Fibroblast of lung (primary cell): ENCODE measurements around the gene BDH1. TPM values are rescaled to one million over a fixed set of nuclear protein-coding genes. Genes with fewer than 3 reads are reported as not detected.

Source experiments
- DNase-seq, 2 donors: peaks; one replicate each; pipeline versions ENCODE4 v3.0.0 to v3.0.0-alpha.2; 2010; ENCODE audit warnings: low read depth in 2 of 2
- H2AFZ ChIP-seq: 2 replicates; pipeline ENCODE4 v1.5.1; 2012; ENCODE audit warnings: low read length, control low read depth, inconsistent platforms
- H3K27ac ChIP-seq: 2 replicates; pipeline ENCODE4 v1.5.1; 2011; ENCODE audit warnings: low read length, control low read depth; ENCODE audit not compliant: insufficient read depth
- H3K27me3 ChIP-seq: 2 replicates; pipeline ENCODE4 v1.5.1; 2011; ENCODE audit warnings: mild to moderate bottlenecking, low read length; ENCODE audit not compliant: control insufficient read depth, insufficient read depth
- H3K36me3 ChIP-seq: 2 replicates; pipeline ENCODE4 v1.5.1; 2011; ENCODE audit warnings: low read length; ENCODE audit not compliant: control insufficient read depth, insufficient read depth
- H3K4me1 ChIP-seq: 2 replicates; pipeline ENCODE4 v1.5.1; 2011; ENCODE audit warnings: low read length; ENCODE audit not compliant: control insufficient read depth, insufficient read depth; ENCODE audit errors: extremely low read depth
- H3K4me2 ChIP-seq: 2 replicates; pipeline ENCODE4 v1.5.1; 2011; ENCODE audit warnings: low read length, control low read depth; ENCODE audit not compliant: insufficient read depth; ENCODE audit errors: extremely low read depth
- H3K4me3 ChIP-seq, 4 experiments: fragments of 200-600 bp in 1 of 4; sonication (generic) in 1 of 4; replicated peaks in 1 of 4; 2 replicates each; pipeline ENCODE4 v1.5.1; 2011 to 2016; ENCODE audit warnings: low read length in 4 of 4, low read depth in 3 of 4, mild to moderate bottlenecking in 3 of 4, control low read depth in 2 of 4, inconsistent platforms in 1 of 4, mixed read lengths in 1 of 4; ENCODE audit not compliant: insufficient read depth in 1 of 4; ENCODE audit errors: control extremely low read depth in 1 of 4
- H3K79me2 ChIP-seq: 2 replicates; pipeline ENCODE4 v1.5.1; 2012; ENCODE audit warnings: mild to moderate bottlenecking, low read length, inconsistent platforms; ENCODE audit not compliant: control insufficient read depth, insufficient read depth
- H3K9ac ChIP-seq: 2 replicates; pipeline ENCODE4 v1.5.1; 2011; ENCODE audit warnings: mild to moderate bottlenecking, low read length, control low read depth; ENCODE audit not compliant: insufficient read depth
- H3K9me3 ChIP-seq: 2 replicates; pipeline ENCODE4 v1.5.1; 2012; ENCODE audit warnings: low read depth, low read length; ENCODE audit not compliant: control insufficient read depth, insufficient read depth
- H4K20me1 ChIP-seq: 2 replicates; pipeline ENCODE4 v1.5.1; 2011; ENCODE audit warnings: low read length; ENCODE audit not compliant: control insufficient read depth, insufficient read depth; ENCODE audit errors: extremely low read depth
- EZH2 ChIP-seq: IDR thresholded peaks from 2 replicates; pipeline ENCODE4 v1.5.1; 2012; ENCODE audit warnings: low read length, control low read depth, mild to moderate bottlenecking; ENCODE audit errors: missing control alignments
- polyA plus RNA-seq, 2 donors: library from polyadenylated mRNA; depleted of rRNA in 1 of 2; stranded (reverse) in 1 of 2; unstranded in 1 of 2; fragments of >200 nt; gene quantifications; 2 replicates each; pipeline ENCODE4 v1.2.1, GENCODE V29; 2011 to 2012; ENCODE audit warnings: missing spikeins in 1 of 2
- total RNA-seq: library from RNA; depleted of rRNA; stranded (reverse); fragments of >200 nt; gene quantifications from 2 replicates; pipeline ENCODE4 v1.2.1, GENCODE V29; 2014
- TF ChIP-seq, protein P1 (sequence below), 2 donors: IDR thresholded peaks in 1 of 2; conservative IDR thresholded peaks in 1 of 2; 1 replicate in 1 of 2; 2 replicates in 1 of 2; pipeline ENCODE4 v1.5.1; 2011 to 2012; ENCODE audit warnings: low read length in 2 of 2, control low read depth in 1 of 2, inconsistent platforms in 1 of 2, low read depth in 1 of 2, mild to moderate bottlenecking in 1 of 2

The BDH1 gene
- total and polyA plus RNA-seq, 2 donors (not counting 1 experiment from before 2014, with no cell fraction given), result 0.66 to 3.1 TPM

DNA sequence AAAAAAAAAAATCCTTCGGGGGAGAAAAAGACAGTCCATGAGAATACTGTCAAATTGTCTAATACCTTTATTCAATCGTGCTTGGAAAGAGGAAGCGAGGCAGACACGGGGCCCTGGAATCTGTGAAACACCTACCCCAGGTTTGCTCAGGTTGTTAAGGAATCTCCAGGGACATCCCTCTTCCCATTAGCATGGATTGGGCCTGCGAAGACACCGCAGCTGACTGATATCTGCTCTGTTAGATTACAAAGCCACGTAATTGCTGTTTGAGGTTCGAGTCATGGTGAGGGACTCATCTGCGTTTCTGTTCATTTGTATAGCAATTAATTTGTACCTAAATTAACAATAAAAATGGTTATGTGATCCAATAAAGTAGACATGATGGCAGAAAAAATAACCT is 91.0 kb downstream of the BDH1 start:
- H3K9me3 ChIP-seq, result no peaks in the 10 kb centered on the region
- H4K20me1 ChIP-seq, result no peaks in the 10 kb centered on the region
- H3K36me3 ChIP-seq, result no peaks in the 10 kb centered on the region
- H3K79me2 ChIP-seq, result no peaks in the 10 kb centered on the region
- H3K27me3 ChIP-seq, result no peaks in the 10 kb centered on the region
- no peak for DNase-seq
- no peak overlapping the region for H2AFZ ChIP-seq
- H3K27ac ChIP-seq, result no peak overlapping the region
- no peak overlapping the region for H3K9ac ChIP-seq
- H3K4me2 ChIP-seq, result no peak overlapping the region
- peaks cover 7% of the 10 kb centered on the region for H3K4me1 ChIP-seq
- TF ChIP-seq, protein P1, sequence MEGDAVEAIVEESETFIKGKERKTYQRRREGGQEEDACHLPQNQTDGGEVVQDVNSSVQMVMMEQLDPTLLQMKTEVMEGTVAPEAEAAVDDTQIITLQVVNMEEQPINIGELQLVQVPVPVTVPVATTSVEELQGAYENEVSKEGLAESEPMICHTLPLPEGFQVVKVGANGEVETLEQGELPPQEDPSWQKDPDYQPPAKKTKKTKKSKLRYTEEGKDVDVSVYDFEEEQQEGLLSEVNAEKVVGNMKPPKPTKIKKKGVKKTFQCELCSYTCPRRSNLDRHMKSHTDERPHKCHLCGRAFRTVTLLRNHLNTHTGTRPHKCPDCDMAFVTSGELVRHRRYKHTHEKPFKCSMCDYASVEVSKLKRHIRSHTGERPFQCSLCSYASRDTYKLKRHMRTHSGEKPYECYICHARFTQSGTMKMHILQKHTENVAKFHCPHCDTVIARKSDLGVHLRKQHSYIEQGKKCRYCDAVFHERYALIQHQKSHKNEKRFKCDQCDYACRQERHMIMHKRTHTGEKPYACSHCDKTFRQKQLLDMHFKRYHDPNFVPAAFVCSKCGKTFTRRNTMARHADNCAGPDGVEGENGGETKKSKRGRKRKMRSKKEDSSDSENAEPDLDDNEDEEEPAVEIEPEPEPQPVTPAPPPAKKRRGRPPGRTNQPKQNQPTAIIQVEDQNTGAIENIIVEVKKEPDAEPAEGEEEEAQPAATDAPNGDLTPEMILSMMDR (conservative IDR thresholded peaks at IDR 0.05 in 1 of 2, IDR thresholded peaks at IDR 0.05 in 1 of 2; ENCODE audit: low read depth in 1 of 2, low read length in 2 of 2), result no peak
- TF ChIP-seq EZH2, result no peak
- H3K4me3 ChIP-seq, result no peak overlapping the region

DNA sequence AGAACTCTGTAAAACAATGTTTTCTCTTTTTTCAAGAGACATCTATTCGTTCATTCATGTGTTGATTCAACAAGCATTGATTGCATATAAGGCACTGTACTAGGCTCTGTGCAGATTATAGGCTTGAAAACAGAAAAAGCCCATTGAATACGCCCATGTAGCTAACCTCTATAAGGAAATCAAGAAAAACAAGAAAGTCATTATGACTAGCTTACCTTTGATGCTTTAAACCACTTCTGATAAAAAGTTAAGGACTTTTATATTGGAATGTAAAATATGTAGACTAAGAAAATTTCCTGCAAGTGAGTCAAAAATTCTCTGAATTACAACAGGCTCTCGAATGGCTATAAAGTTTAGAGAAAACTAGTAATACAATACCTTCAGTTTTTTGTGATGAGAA is 92.5 kb downstream of the BDH1 start:
- no peak overlapping the region for H3K4me3 ChIP-seq
- no peaks in the 10 kb centered on the region for H4K20me1 ChIP-seq
- TF ChIP-seq, protein P1 (conservative IDR thresholded peaks at IDR 0.05 in 1 of 2, IDR thresholded peaks at IDR 0.05 in 1 of 2; ENCODE audit: low read depth in 1 of 2, low read length in 2 of 2), result no peak
- no peak for TF ChIP-seq EZH2
- no peaks in the 10 kb centered on the region for H3K9me3 ChIP-seq
- no peaks in the 10 kb centered on the region for H3K27me3 ChIP-seq
- no peaks in the 10 kb centered on the region for H3K36me3 ChIP-seq
- H2AFZ ChIP-seq, result no peak overlapping the region
- no peaks in the 10 kb centered on the region for H3K79me2 ChIP-seq
- no peak overlapping the region for H3K27ac ChIP-seq
- DNase-seq, result peak in 1 of 2 donors; percentile 78
- H3K4me1 ChIP-seq, result peaks cover 7% of the 10 kb centered on the region
- no peak overlapping the region for H3K4me2 ChIP-seq
- no peak overlapping the region for H3K9ac ChIP-seq

DNA sequence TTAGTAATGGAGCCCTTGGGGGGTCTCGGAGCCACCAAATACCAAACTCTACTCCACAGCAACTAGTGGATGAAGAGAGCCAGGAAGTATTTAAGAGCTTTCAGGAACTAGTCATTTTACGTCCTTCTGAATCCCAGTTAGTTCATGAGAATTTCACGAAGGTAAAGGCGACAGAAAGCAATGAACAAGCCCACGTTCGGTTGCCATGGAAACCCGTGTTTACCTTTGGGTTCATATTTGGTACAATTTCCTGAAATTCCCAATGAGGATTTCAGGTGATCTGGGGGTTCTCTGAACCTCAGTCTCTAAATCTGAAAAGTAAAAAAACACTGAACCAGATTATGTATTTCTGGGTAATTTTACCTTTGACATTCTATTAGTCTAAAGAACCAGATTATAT is 93.0 kb downstream of the BDH1 start:
- no peak for DNase-seq
- Histone ChIP-seq H4K20me1 (no peaks in the 10 kb centered on the region), H3K27ac (no peak overlapping the region)

More for the DNA sequence above, 93.0 kb downstream of the BDH1 start:
- no peak overlapping the region for H2AFZ ChIP-seq
- H3K9me3 ChIP-seq, result no peaks in the 10 kb centered on the region
- H3K4me2 ChIP-seq, result no peak overlapping the region
- H3K36me3 ChIP-seq, result no peaks in the 10 kb centered on the region
- H3K27me3 ChIP-seq, result no peaks in the 10 kb centered on the region
- TF ChIP-seq, protein P1 (conservative IDR thresholded peaks at IDR 0.05 in 1 of 2, IDR thresholded peaks at IDR 0.05 in 1 of 2; ENCODE audit: low read depth in 1 of 2, low read length in 2 of 2), result no peak
- no peak for TF ChIP-seq EZH2
- H3K4me1 ChIP-seq, result peaks cover 7% of the 10 kb centered on the region
- H3K79me2 ChIP-seq, result no peaks in the 10 kb centered on the region
- H3K4me3 ChIP-seq, result no peak overlapping the region
- H3K9ac ChIP-seq, result no peak overlapping the region
